ENCODE results near the gene FRMD4A.

GRCh38 chr10:14071956-14072355 is 258.8 kb downstream of the FRMD4A start:
- TF ChIP-seq POLR2A (IDR thresholded peaks at IDR 0.05) (no peak), EP300 (IDR thresholded peaks at IDR 0.05) (no peak), CTCF (IDR thresholded peaks at IDR 0.05) (no peak), POLR2AphosphoS5 (IDR thresholded peaks at IDR 0.05) (no peak)
